GM21381 (cell line): ENCODE data around the gene RFLNA.

Source experiments
- ATAC-seq: cut with Tn5 transposase; IDR thresholded peaks from one replicate; pipeline ENCODE4 v1.9.1; 2021; ENCODE audit warnings: mild to moderate bottlenecking, moderate library complexity; ENCODE audit not compliant: unreplicated experiment

Gene RFLNA

GRCh38 chr12:124302807-124303578, 8.1 kb downstream of the RFLNA start:
- ATAC-seq, result no peak

- no peak for ATAC-seq
Observed at GRCh38 chr12:124303579-124304313, 8.9 kb downstream of the RFLNA start.

- no peak for ATAC-seq
Observed at GRCh38 chr12:124304314-124304790, 9.5 kb downstream of the RFLNA start.

- ATAC-seq, result no peak
Observed at GRCh38 chr12:124305136-124305535, 10.2 kb downstream of the RFLNA start.

GRCh38 chr12:124305776-124306685, 11.1 kb downstream of the RFLNA start:
- ATAC-seq, result no peak

GRCh38 chr12:124306686-124307555, 12.0 kb downstream of the RFLNA start:
- no peak for ATAC-seq

- no peak for ATAC-seq
Observed at GRCh38 chr12:124307556-124307825, 12.6 kb downstream of the RFLNA start.

GRCh38 chr12:124308741-124309140, 13.8 kb downstream of the RFLNA start:
- ATAC-seq, result no peak

GRCh38 chr12:124309231-124309630, 14.3 kb downstream of the RFLNA start:
- ATAC-seq, result no peak

- no peak for ATAC-seq
Observed at GRCh38 chr12:124309744-124310143, 14.9 kb downstream of the RFLNA start.

- ATAC-seq, result no peak
Observed at GRCh38 chr12:124310178-124310577, 15.3 kb downstream of the RFLNA start.

- ATAC-seq, result no peak
Observed at GRCh38 chr12:124310785-124311184, 15.9 kb downstream of the RFLNA start.

- ATAC-seq, result no peak
Observed at GRCh38 chr12:124311292-124312109, 16.6 kb downstream of the RFLNA start.

- ATAC-seq, result no peak
Observed at GRCh38 chr12:124312601-124313000, 17.7 kb downstream of the RFLNA start.

- ATAC-seq, result no peak
Observed at GRCh38 chr12:124314207-124314606, 19.3 kb downstream of the RFLNA start.

- ATAC-seq, result no peak
Observed at GRCh38 chr12:124314766-124315165, 19.9 kb downstream of the RFLNA start.

- no peak for ATAC-seq
Observed at GRCh38 chr12:124315372-124316044, 20.6 kb downstream of the RFLNA start.

- ATAC-seq, result no peak
Observed at GRCh38 chr12:124316257-124316900, 21.5 kb downstream of the RFLNA start.

GRCh38 chr12:124317400-124317799, 22.5 kb downstream of the RFLNA start:
- no peak for ATAC-seq
